ENCODE data around the gene MAML2.
"Not testable (repeated sequence)": the region's sequence is repeated elsewhere in the genome, so short reads cannot be mapped to it uniquely, and the experiment has no call there.

Gene MAML2

GRCh38 chr11:96268527-96268926 is 74.5 kb downstream of the MAML2 start:
- DNase-seq (ENCODE audit: low read depth): not testable (repeated sequence)

GRCh38 chr11:96267496-96268032 is 75.4 kb downstream of the MAML2 start:
- DNase-seq (ENCODE audit: low read depth): no peak

GRCh38 chr11:96267001-96267495 is 75.9 kb downstream of the MAML2 start:
- no peak for DNase-seq (ENCODE audit: low read depth)

GRCh38 chr11:96265972-96266371 is 77.0 kb downstream of the MAML2 start:
- DNase-seq (ENCODE audit: low read depth): no peak

GRCh38 chr11:96265220-96265737 is 77.7 kb downstream of the MAML2 start:
- no peak for DNase-seq (ENCODE audit: low read depth)

GRCh38 chr11:96264364-96264763 is 78.6 kb downstream of the MAML2 start:
- no peak for DNase-seq (ENCODE audit: low read depth)

- peak; percentile 29 for DNase-seq (ENCODE audit: low read depth)
These were observed 79.7 kb downstream of the MAML2 start for GRCh38 chr11:96263238-96263763.

GRCh38 chr11:96260532-96260931 is 82.5 kb downstream of the MAML2 start:
- DNase-seq (ENCODE audit: low read depth): no peak

- no peak for DNase-seq (ENCODE audit: low read depth)
These were observed 82.9 kb downstream of the MAML2 start for GRCh38 chr11:96260067-96260511.

- no peak for DNase-seq (ENCODE audit: low read depth)
These were observed 83.7 kb downstream of the MAML2 start for GRCh38 chr11:96259134-96259830.

- DNase-seq (ENCODE audit: low read depth): no peak
These were observed 84.7 kb downstream of the MAML2 start for GRCh38 chr11:96257972-96258934.

GRCh38 chr11:96257036-96257435 is 86.0 kb downstream of the MAML2 start:
- DNase-seq (ENCODE audit: low read depth): no peak

- no peak for DNase-seq (ENCODE audit: low read depth)
These were observed 86.6 kb downstream of the MAML2 start for GRCh38 chr11:96256215-96257011.

- no peak for DNase-seq (ENCODE audit: low read depth)
These were observed 88.1 kb downstream of the MAML2 start for GRCh38 chr11:96254854-96255253.

- DNase-seq (ENCODE audit: low read depth): no peak
These were observed 88.9 kb downstream of the MAML2 start for GRCh38 chr11:96254087-96254486.

- DNase-seq (ENCODE audit: low read depth): no peak
These were observed 96.1 kb downstream of the MAML2 start for GRCh38 chr11:96246718-96247552.

- peak; percentile 92 for DNase-seq (ENCODE audit: low read depth)
These were observed 99.9 kb downstream of the MAML2 start for GRCh38 chr11:96242971-96243647.

GRCh38 chr11:96242191-96242847 is 100.7 kb downstream of the MAML2 start:
- no peak for DNase-seq (ENCODE audit: low read depth)

GRCh38 chr11:96241331-96241841 is 101.6 kb downstream of the MAML2 start:
- no peak for DNase-seq (ENCODE audit: low read depth)

Data from HS-27A (cell line).